ENCODE data around the gene NPSR1.
"Not testable (repeated sequence)": the region's sequence is repeated elsewhere in the genome, so short reads cannot be mapped to it uniquely, and the experiment has no call there.

Gene NPSR1

DNA sequence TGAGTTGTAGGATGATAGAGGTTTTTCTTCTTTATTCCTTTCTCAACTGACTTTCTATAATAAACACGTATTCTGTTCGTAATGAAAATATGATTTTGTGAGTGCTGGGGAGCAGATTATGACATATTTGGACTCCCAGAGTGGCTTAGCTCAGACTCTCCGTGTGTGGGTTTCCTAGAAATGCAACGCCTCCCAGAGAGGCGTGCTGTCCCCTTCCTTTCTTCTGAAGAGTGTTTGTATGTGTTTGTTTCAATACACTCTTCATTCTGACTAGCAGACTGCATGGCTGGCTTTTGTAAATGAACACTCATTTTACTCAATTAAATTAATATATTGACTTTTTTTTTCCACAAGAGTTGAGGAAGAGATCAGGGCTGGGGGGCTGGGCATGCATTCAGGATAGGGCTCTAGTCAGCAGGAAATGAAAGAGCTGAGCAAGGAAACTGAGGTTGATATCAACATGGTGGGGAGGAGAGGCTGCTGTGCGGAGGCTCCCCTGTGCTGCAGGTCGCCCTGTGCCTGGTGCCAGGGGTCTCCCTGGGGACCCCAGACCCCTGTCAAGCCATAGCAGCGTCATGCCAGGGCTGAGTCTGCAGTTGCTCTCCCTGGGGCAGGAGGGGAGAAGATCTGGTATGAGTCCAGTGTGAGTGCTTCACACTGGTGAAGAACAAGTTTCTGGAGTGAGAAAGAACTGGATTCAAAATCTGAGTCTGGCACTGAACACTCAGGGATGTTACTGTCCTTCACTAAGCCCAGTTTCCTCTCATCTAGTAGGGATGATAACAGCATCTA is 221.1 kb downstream of the NPSR1 start:
- not testable (repeated sequence) for DNase-seq

DNA sequence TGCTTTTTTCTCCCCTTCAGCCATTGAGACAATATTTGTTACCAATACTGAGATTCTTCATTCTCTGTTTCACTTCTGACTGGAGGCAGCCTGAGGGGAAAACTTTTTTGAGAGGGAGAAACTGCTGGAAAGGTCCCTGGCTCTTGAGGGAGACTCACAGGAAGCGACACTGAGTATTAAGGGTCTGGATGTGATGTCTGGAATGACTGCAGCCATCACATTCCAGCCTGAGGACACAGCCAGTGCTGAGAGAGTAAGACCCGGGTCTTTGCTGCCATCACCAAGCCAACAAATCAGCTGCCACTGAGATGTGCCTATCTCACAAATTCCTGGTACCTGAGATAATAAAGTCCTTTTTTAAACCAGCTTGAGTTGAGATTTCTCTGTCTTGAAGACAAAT is 221.9 kb downstream of the NPSR1 start:
- DNase-seq = no peak

- DNase-seq = not testable (repeated sequence)
Measured at GRCh38 chr7:34883855-34884254, 225.8 kb downstream of the NPSR1 start.

DNA sequence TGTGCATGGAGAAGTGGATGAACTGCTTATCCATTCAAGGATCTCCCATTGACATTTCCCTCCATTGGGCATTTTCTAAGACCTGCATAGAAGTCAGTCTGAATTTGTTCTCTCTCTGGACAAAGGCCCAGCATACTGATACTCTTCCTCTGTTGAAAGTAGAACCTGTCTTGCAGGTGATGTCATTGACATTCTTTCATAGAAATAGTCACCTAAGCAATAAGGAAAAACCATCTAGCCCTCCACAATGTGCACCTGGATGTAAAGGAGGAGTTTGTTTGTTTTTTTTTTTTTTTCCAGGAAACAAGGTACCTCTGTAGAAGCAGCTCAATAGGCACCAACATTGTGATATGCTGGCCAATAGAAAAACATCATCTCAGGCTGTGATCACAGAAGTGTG is 228.8 kb downstream of the NPSR1 start:
- DNase-seq = no peak

- no peak for DNase-seq
Measured at GRCh38 chr7:34889951-34890350, 231.9 kb downstream of the NPSR1 start.

DNA sequence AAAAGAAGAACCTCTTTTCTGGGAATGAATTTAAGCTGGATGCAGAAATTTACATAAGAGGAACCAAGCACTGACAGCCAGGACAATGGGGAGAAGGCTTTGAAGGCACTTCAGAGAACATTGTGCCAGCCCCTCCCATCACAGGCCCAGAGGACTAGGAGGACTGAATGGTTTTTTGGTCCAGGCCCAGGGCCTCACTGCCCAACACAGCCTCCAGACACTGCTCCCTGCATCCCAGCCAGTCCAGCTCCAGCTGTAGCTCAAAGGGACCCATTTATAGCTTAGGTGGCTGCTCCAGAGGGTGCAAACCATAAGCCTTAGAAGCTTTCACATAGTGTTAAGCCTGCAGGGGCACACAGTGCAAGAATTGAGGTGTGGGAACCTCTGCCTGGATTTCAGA is 237.2 kb downstream of the NPSR1 start:
- no peak for DNase-seq
